ENCODE results near the gene LRP2.

LRP2 gene

DNA sequence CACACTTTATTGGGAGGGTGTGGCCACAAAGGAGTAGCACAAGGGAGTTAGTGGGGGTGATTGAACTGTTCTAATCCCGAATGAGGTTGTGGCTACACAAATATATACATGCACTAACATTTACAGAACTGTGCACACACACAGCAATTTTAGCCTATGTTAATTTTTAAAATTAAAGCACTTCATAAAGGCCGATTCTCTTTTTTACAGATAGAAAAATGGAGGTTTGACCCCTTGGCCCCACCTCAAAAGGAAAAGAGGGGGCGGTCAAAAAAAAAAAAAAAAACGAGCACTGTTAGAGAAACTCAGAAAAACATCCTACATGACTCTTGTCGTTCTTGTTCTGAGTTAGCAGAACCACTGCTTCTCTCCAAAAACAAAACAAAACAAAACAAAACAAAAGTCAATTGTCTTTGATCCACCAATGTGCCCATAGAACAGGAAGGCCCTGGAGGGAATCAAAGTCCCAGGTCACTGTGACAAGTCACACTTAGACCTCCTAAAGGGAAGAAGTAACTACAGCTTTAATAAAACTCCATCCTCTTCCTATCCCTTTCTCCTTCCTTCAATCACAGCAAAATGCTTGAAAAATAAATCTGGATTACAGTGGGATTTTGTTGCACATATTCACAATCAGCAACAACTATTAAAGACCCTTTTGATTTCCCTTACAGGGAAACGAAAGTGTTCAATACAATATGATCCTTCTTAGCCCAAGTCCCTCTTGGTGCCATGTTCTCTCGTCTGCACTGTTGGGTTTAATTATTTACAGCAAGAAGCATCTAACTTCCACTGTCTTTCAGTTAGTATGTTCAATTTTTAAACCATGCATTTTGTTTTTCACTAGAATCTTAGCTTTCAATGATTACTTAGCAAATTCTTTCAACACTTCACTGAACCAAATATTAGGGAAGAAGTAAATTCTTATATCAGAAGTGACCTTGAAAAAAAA, 16.6 kb downstream of the LRP2 start:
- Histone ChIP-seq H3K9me2 (replicated peaks; ENCODE audit: insufficient read depth, low read length) (no peaks in the 10 kb centered on the region), H3K27me3 (replicated peaks; ENCODE audit: insufficient read depth, low read length) (no peaks in the 10 kb centered on the region), H3K4me3 (ENCODE audit: low read length) (no peak overlapping the region), H3K9ac (ENCODE audit: low read length) (no peak overlapping the region), H3K4me2 (ENCODE audit: low read depth, low read length) (no peak overlapping the region), H3K36me3 (replicated peaks; ENCODE audit: insufficient read depth, low read length) (no peaks in the 10 kb centered on the region), H3K4me1 (ENCODE audit: low read length) (no peaks in the 10 kb centered on the region), H3K9me3 (replicated peaks; ENCODE audit: insufficient read depth, low read length) (no peaks in the 10 kb centered on the region), H3K27ac (ENCODE audit: low read length) (no peak overlapping the region), H4K20me1 (ENCODE audit: insufficient read depth, low read length) (no peaks in the 10 kb centered on the region), H3K79me2 (ENCODE audit: low read length) (no peaks in the 10 kb centered on the region), H2AFZ (ENCODE audit: low read length) (no peak overlapping the region), H3F3A (ENCODE audit: insufficient read depth, low read length) (no peaks in the 10 kb centered on the region)
- TF ChIP-seq, protein P1, sequence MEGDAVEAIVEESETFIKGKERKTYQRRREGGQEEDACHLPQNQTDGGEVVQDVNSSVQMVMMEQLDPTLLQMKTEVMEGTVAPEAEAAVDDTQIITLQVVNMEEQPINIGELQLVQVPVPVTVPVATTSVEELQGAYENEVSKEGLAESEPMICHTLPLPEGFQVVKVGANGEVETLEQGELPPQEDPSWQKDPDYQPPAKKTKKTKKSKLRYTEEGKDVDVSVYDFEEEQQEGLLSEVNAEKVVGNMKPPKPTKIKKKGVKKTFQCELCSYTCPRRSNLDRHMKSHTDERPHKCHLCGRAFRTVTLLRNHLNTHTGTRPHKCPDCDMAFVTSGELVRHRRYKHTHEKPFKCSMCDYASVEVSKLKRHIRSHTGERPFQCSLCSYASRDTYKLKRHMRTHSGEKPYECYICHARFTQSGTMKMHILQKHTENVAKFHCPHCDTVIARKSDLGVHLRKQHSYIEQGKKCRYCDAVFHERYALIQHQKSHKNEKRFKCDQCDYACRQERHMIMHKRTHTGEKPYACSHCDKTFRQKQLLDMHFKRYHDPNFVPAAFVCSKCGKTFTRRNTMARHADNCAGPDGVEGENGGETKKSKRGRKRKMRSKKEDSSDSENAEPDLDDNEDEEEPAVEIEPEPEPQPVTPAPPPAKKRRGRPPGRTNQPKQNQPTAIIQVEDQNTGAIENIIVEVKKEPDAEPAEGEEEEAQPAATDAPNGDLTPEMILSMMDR (IDR thresholded peaks at IDR 0.05; ENCODE audit: low read length) = no peak
- TF ChIP-seq EZH2phosphoT487 (IDR thresholded peaks at IDR 0.05; ENCODE audit: low read length) (no peak), EZH2 (optimal IDR thresholded peaks at IDR 0.05; ENCODE audit: low read depth, low read length) (no peak)
- DNase-seq = no peak

DNA sequence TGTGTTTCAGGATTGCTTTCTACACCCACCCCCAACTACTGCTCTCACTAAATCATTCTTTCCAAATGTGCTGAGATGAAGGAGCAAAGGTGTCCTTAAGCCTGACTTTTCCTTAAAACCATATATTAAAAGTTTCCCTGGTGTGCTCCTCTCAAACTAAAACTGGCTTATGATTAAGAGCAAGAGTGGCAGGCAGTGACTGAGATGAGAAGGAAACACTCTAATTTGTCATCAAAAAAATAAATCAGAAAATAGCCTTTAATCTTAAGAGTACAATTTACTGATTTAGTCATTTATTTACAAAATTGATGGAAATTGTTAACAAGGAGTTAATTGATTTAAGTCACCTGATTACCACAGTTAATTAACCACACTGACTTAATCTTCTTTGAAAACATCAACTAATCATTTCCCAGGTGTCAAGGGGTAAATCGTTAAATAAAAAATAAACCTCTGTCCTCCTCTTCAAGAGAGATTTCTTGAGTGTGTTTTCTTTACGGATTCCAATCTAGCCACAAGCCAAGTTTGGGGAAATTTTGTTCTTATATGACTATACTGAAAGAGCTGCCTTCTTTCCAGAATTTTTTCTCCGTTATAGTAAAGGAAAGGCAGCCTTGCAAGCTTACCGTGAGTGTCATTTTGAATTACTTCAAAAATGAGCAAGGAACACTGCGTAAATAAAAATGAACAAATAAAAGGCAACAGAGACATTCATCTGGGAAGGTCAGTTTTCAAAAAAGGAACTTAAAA, 17.4 kb downstream of the LRP2 start:
- Histone ChIP-seq H3K27ac (ENCODE audit: low read length) (no peak overlapping the region), H3K27me3 (replicated peaks; ENCODE audit: insufficient read depth, low read length) (no peaks in the 10 kb centered on the region), H3K4me1 (ENCODE audit: low read length) (no peaks in the 10 kb centered on the region), H3K9me3 (replicated peaks; ENCODE audit: insufficient read depth, low read length) (no peaks in the 10 kb centered on the region), H3K4me3 (ENCODE audit: low read length) (no peak overlapping the region), H3K9me2 (replicated peaks; ENCODE audit: insufficient read depth, low read length) (no peaks in the 10 kb centered on the region), H4K20me1 (ENCODE audit: insufficient read depth, low read length) (no peaks in the 10 kb centered on the region), H3K9ac (ENCODE audit: low read length) (no peak overlapping the region), H3K36me3 (replicated peaks; ENCODE audit: insufficient read depth, low read length) (no peaks in the 10 kb centered on the region), H3K79me2 (ENCODE audit: low read length) (no peaks in the 10 kb centered on the region), H2AFZ (ENCODE audit: low read length) (no peak overlapping the region), H3K4me2 (ENCODE audit: low read depth, low read length) (no peak overlapping the region), H3F3A (ENCODE audit: insufficient read depth, low read length) (no peaks in the 10 kb centered on the region)
- no peak for DNase-seq
- TF ChIP-seq EZH2 (optimal IDR thresholded peaks at IDR 0.05; ENCODE audit: low read depth, low read length) (no peak), EZH2phosphoT487 (IDR thresholded peaks at IDR 0.05; ENCODE audit: low read length) (no peak)
- TF ChIP-seq, protein P1 (IDR thresholded peaks at IDR 0.05; ENCODE audit: low read length) = no peak

DNA sequence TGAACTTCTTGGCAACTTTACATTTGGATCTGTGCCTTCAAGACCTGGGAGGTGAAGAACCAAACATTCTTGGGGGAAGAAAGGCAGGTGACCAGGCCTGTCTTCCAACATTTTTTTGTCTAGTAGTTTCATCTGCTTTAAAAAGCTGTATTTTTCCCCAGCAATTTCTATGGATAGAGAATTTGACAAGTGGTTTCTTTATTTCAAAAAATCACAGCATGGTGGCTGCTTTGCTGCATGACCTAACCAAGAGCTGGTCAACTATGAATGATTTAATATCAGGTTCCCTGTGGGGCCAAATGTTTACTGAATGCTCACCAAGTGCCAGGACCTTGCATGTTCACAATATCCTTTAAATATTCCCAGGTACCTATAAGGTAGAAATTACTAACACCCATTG, 19.1 kb downstream of the LRP2 start:
- Histone ChIP-seq H3K4me1 (ENCODE audit: low read length) (no peaks in the 10 kb centered on the region), H3K79me2 (ENCODE audit: low read length) (no peaks in the 10 kb centered on the region), H2AFZ (ENCODE audit: low read length) (no peak overlapping the region), H3K9ac (ENCODE audit: low read length) (no peak overlapping the region), H3K4me3 (ENCODE audit: low read length) (no peak overlapping the region), H4K20me1 (ENCODE audit: insufficient read depth, low read length) (no peaks in the 10 kb centered on the region), H3K27me3 (replicated peaks; ENCODE audit: insufficient read depth, low read length) (no peaks in the 10 kb centered on the region), H3K36me3 (replicated peaks; ENCODE audit: insufficient read depth, low read length) (no peaks in the 10 kb centered on the region), H3K9me2 (replicated peaks; ENCODE audit: insufficient read depth, low read length) (no peaks in the 10 kb centered on the region), H3F3A (ENCODE audit: insufficient read depth, low read length) (no peaks in the 10 kb centered on the region), H3K4me2 (ENCODE audit: low read depth, low read length) (no peak overlapping the region), H3K27ac (ENCODE audit: low read length) (no peak overlapping the region), H3K9me3 (replicated peaks; ENCODE audit: insufficient read depth, low read length) (no peaks in the 10 kb centered on the region)
- TF ChIP-seq EZH2phosphoT487 (IDR thresholded peaks at IDR 0.05; ENCODE audit: low read length) = no peak
- no peak for TF ChIP-seq EZH2 (optimal IDR thresholded peaks at IDR 0.05; ENCODE audit: low read depth, low read length)
- TF ChIP-seq, protein P1 (IDR thresholded peaks at IDR 0.05; ENCODE audit: low read length) = no peak
- no peak for DNase-seq

Data from MM.1S (cell line).